Testis (tissue), 2 donors: ENCODE measurements around the gene C1orf74.

Source experiments
- CTCF ChIP-seq, 3 experiments: fragments of 450-650 bp in 2 of 3; fragments of 200-600 bp in 1 of 3; sonication (generic) in 1 of 3; IDR thresholded peaks; one replicate each; pipeline ENCODE4 v1.5.1; 2016 to 2019; ENCODE audit warnings: antibody characterized with exemption in 3 of 3, mild to moderate bottlenecking in 2 of 3, moderate library complexity in 1 of 3
- POLR2A ChIP-seq: fragments of 450-650 bp; IDR thresholded peaks from one replicate; pipeline ENCODE4 v1.6.1; 2017; ENCODE audit warnings: antibody characterized with exemption, mild to moderate bottlenecking, moderate library complexity

GRCh38 chr1:209758400-209758799 lies 26.0 kb downstream of the C1orf74 start:
- TF ChIP-seq CTCF (IDR thresholded peaks at IDR 0.05) (no peak), POLR2A (no peak)
